ENCODE data around the gene OCSTAMP. TPM values are rescaled to one million over a fixed set of nuclear protein-coding genes. Genes with fewer than 3 reads are reported as not detected.

Gene OCSTAMP
- total RNA-seq, 3 donors from 2014 or later, result 0.32 TPM; not detected in 2

GRCh38 chr20:46512943-46513844, 37.3 kb downstream of the OCSTAMP start, which contains the start of gene ZNF334:
Gene ZNF334, minus strand, starts transcription at chr20:46513559. Its CDS starts 1,457 bp downstream, at chr20:46512102.
- peaks cover 0 to 10% of the 10 kb centered on the region in 2 donors for H3K27me3 ChIP-seq
- H3K9me3 ChIP-seq, result no peaks in the 10 kb centered on the region
- H3K4me1 ChIP-seq, result no peaks in the 10 kb centered on the region
- intact Hi-C loops (cut with DNase I; ENCODE audit: low total_unique reads), result no loop called here
- H3K36me3 ChIP-seq, result no peaks in the 10 kb centered on the region
- no peak for TF ChIP-seq CTCF (IDR thresholded peaks at IDR 0.05)
- TF ChIP-seq POLR2AphosphoS5 (IDR thresholded peaks at IDR 0.05), result peak in 2 of 3 donors; percentile 15 to 53
- H3K27ac ChIP-seq, result peak within 1 kb of the TSS; percentile 74 to 84
- peak within 1 kb of the TSS; percentile 58 to 93 (median 72) for H3K4me3 ChIP-seq
- peak; percentile 20 to 61 for DNase-seq (ENCODE audit: low spot score in 2 of 2)

GRCh38 chr20:46509523-46509922, 40.9 kb downstream of the OCSTAMP start:
- Histone ChIP-seq H3K9me3 (no peaks in the 10 kb centered on the region), H3K27ac (no peak overlapping the region), H3K36me3 (no peaks in the 10 kb centered on the region), H3K4me3 (no peak overlapping the region), H3K4me1 (no peaks in the 10 kb centered on the region), H3K27me3 (no peaks in the 10 kb centered on the region)
- DNase-seq (ENCODE audit: low spot score in 2 of 2), result no peak
- no peak for TF ChIP-seq POLR2A (IDR thresholded peaks at IDR 0.05)
- no peak for TF ChIP-seq POLR2AphosphoS5 (IDR thresholded peaks at IDR 0.05)
- no peak for TF ChIP-seq CTCF (IDR thresholded peaks at IDR 0.05)
- intact Hi-C loops (cut with DNase I; ENCODE audit: low total_unique reads), result no loop called here

- Histone ChIP-seq H3K9me3 (peaks cover 0 to 11% of the 10 kb centered on the region in 2 donors), H3K4me3 (no peak overlapping the region), H3K27ac (no peak overlapping the region), H3K36me3 (no peaks in the 10 kb centered on the region), H3K27me3 (no peaks in the 10 kb centered on the region), H3K4me1 (no peaks in the 10 kb centered on the region)
- no peak for TF ChIP-seq POLR2AphosphoS5 (IDR thresholded peaks at IDR 0.05)
- no peak for TF ChIP-seq CTCF (IDR thresholded peaks at IDR 0.05)
- no peak for TF ChIP-seq POLR2A (IDR thresholded peaks at IDR 0.05)
- no peak for DNase-seq (ENCODE audit: low spot score in 2 of 2)
- intact Hi-C loops (cut with DNase I; ENCODE audit: low total_unique reads), result no loop called here
Measured at GRCh38 chr20:46507760-46508407, 42.6 kb downstream of the OCSTAMP start.

- Histone ChIP-seq H3K4me3 (no peak overlapping the region), H3K36me3 (no peaks in the 10 kb centered on the region), H3K9me3 (peaks cover 16 to 35% of the 10 kb centered on the region in 2 donors), H3K27me3 (no peaks in the 10 kb centered on the region), H3K27ac (no peak overlapping the region), H3K4me1 (no peaks in the 10 kb centered on the region)
- no peak for TF ChIP-seq POLR2AphosphoS5 (IDR thresholded peaks at IDR 0.05)
- TF ChIP-seq CTCF (IDR thresholded peaks at IDR 0.05), result no peak
- TF ChIP-seq POLR2A (IDR thresholded peaks at IDR 0.05), result no peak
- intact Hi-C loops (cut with DNase I; ENCODE audit: low total_unique reads), result no loop called here
- DNase-seq (ENCODE audit: low spot score in 2 of 2), result no peak
Measured at GRCh38 chr20:46505506-46505905, 44.9 kb downstream of the OCSTAMP start.

GRCh38 chr20:46501961-46502360, 48.5 kb downstream of the OCSTAMP start:
- Histone ChIP-seq H3K36me3 (no peaks in the 10 kb centered on the region), H3K4me3 (no peak overlapping the region), H3K27me3 (no peaks in the 10 kb centered on the region), H3K27ac (no peak overlapping the region), H3K4me1 (no peaks in the 10 kb centered on the region), H3K9me3 (peaks cover 27 to 60% of the 10 kb centered on the region in 2 donors)
- no peak for DNase-seq (ENCODE audit: low spot score in 2 of 2)
- intact Hi-C loops (cut with DNase I; ENCODE audit: low total_unique reads), result no loop called here
- no peak for TF ChIP-seq CTCF (IDR thresholded peaks at IDR 0.05)
- TF ChIP-seq POLR2AphosphoS5 (IDR thresholded peaks at IDR 0.05), result no peak
- no peak for TF ChIP-seq POLR2A (IDR thresholded peaks at IDR 0.05)
